HepG2 (cell line): ENCODE data around the gene PIGC. TPM values are rescaled to one million over a fixed set of nuclear protein-coding genes. Genes with fewer than 3 reads are reported as not detected.
A peak's percentile ranks its signal among the peaks of the same experiment; 100 is the strongest.

Source experiments
- ATAC-seq: fragments of 200-7000 bp; cut with Tn5 transposase; 3 replicates; pipeline ENCODE4 v1.9.1; 2020; ENCODE audit warnings: mild to moderate bottlenecking, moderate library complexity
- BruUV-seq: library from RNA; stranded (reverse); fragments of 400-500 nt; replicated peaks from 2 replicates; lab custom pipeline; 2021; lab: Mats Ljungman, UMichigan
- CTCF ChIA-PET: fragments of 300-600 bp; formaldehyde crosslinking; extraction: SDS; loops from one replicate; lab custom pipeline; 2021; ENCODE audit warnings: low total read pairs, inconsistent platforms, low intra/inter-chr PET ratio; lab: Yijun Ruan, JAX
- POLR2A ChIA-PET: fragments of 350-600 bp; sonication (Branson Sonifier 250); formaldehyde crosslinking; loops from one replicate; lab custom pipeline; 2020; ENCODE audit warnings: antibody characterized with exemption, inconsistent platforms; lab: Yijun Ruan, JAX
- DNase-seq: peaks from one replicate; pipeline ENCODE4 v3.0.0-alpha.2; 2015; ENCODE audit warnings: low spot score
- FAIRE-seq: peaks from 3 replicates; lab custom pipeline; 2011; peaks lifted over from hg19 to GRCh38; lab: Jason Lieb, UNC
- H2AFZ ChIP-seq: one replicate; pipeline ENCODE4 v1.6.1; 2011; ENCODE audit warnings: low read length, inconsistent platforms
- H3K27ac ChIP-seq: fragments of 300-600 bp; 3 replicates; pipeline ENCODE4 v1.8.0; 2011; ENCODE audit warnings: mixed run types, mild to moderate bottlenecking, mixed read lengths, low read length, inconsistent platforms; ENCODE audit not compliant: insufficient read depth; ENCODE audit errors: extremely low read length
- H3K27me3 ChIP-seq, 2 experiments: fragments of 200-600 bp in 1 of 2; 2 replicates in 1 of 2; 3 replicates in 1 of 2; pipeline versions ENCODE4 v1.6.0 to v1.8.0; 2011; ENCODE audit warnings: low read length in 2 of 2, mild to moderate bottlenecking in 2 of 2, moderate library complexity in 2 of 2, inconsistent platforms in 1 of 2; ENCODE audit not compliant: insufficient read depth in 2 of 2, control insufficient read depth in 1 of 2
- H3K36me3 ChIP-seq, 2 experiments: fragments of 200-600 bp in 1 of 2; replicated peaks in 1 of 2; 2 replicates in 1 of 2; 3 replicates in 1 of 2; pipeline versions ENCODE4 v1.5.1 to v1.8.0; 2011; ENCODE audit warnings: low read length in 2 of 2, inconsistent platforms in 1 of 2; ENCODE audit not compliant: insufficient read depth in 2 of 2, control insufficient read depth in 1 of 2
- H3K4me1 ChIP-seq: 2 replicates; pipeline ENCODE4 v1.5.1; 2012; ENCODE audit warnings: low read length, inconsistent platforms; ENCODE audit not compliant: insufficient read depth
- H3K4me2 ChIP-seq: 2 replicates; pipeline ENCODE4 v1.6.0; 2011; ENCODE audit warnings: low read depth, low read length, inconsistent platforms
- H3K4me3 ChIP-seq, 3 experiments: fragments of 200-600 bp in 1 of 3; sonication (generic), shearing (Covaris generic) in 1 of 3; replicated peaks in 1 of 3; 2 replicates each; pipeline ENCODE4 v1.5.1; 2011 to 2016; ENCODE audit warnings: low read length in 3 of 3, inconsistent platforms in 2 of 3, low read depth in 2 of 3, mild to moderate bottlenecking in 2 of 3, control low read depth in 1 of 3, mixed read lengths in 1 of 3; ENCODE audit not compliant: insufficient read depth in 1 of 3
- H3K79me2 ChIP-seq: one replicate; pipeline ENCODE4 v1.6.1; 2011; ENCODE audit warnings: low read length, inconsistent platforms; ENCODE audit not compliant: insufficient read depth
- H3K9ac ChIP-seq: 2 replicates; pipeline ENCODE4 v1.6.0; 2011; ENCODE audit warnings: mild to moderate bottlenecking, low read depth, low read length, inconsistent platforms; ENCODE audit not compliant: insufficient read depth
- H3K9me3 ChIP-seq: 2 replicates; pipeline ENCODE4 v1.5.1; 2012; ENCODE audit warnings: mild to moderate bottlenecking, low read length
- H4K20me1 ChIP-seq: 2 replicates; pipeline ENCODE4 v1.6.0; 2011; ENCODE audit warnings: inconsistent platforms, mild to moderate bottlenecking, low read length, moderate library complexity; ENCODE audit not compliant: insufficient read depth
- BHLHE40 ChIP-seq: IDR thresholded peaks from 2 replicates; pipeline ENCODE4 v1.6.1; 2011; ENCODE audit warnings: low read length, improper control_type of control experiment
- CREM ChIP-seq, 2 experiments: sonication (generic) in 1 of 2; formaldehyde crosslinking in 1 of 2; IDR thresholded peaks; 2 replicates each; pipeline versions ENCODE4 v1.4.0 to v1.6.1; 2016 to 2020; ENCODE audit warnings: antibody characterized with exemption in 1 of 2, mild to moderate bottlenecking in 1 of 2, missing genetic modification reagents in 1 of 2
- FOXA3 ChIP-seq: IDR thresholded peaks from 2 replicates; pipeline ENCODE4 v1.6.1; 2016; ENCODE audit warnings: missing genetic modification reagents, missing compliant biosample characterization
- GATA4 ChIP-seq: sonication (generic); IDR thresholded peaks from 2 replicates; pipeline ENCODE4 v1.6.1; 2016; ENCODE audit warnings: antibody characterized with exemption, low read depth, borderline replicate concordance
- MAFF ChIP-seq: IDR thresholded peaks from 2 replicates; pipeline ENCODE4 v1.6.1; 2011; ENCODE audit warnings: low read depth, low read length, improper control_type of control experiment
- MIXL1 ChIP-seq: IDR thresholded peaks from 2 replicates; pipeline ENCODE4 v1.6.1; 2016
- MTA1 ChIP-seq: sonication (generic); formaldehyde crosslinking; IDR thresholded peaks from 2 replicates; pipeline ENCODE4 v1.4.0; 2020; ENCODE audit warnings: missing genetic modification reagents, mild to moderate bottlenecking, borderline replicate concordance
- SAP130 ChIP-seq: IDR thresholded peaks from 2 replicates; pipeline ENCODE4 v1.6.1; 2016; ENCODE audit warnings: low read depth
- STAG1 ChIP-seq: sonication (generic); formaldehyde crosslinking; IDR thresholded peaks from 2 replicates; pipeline ENCODE4 v1.4.0; 2020; ENCODE audit warnings: missing genetic modification reagents
- TARDBP ChIP-seq: sonication (generic); formaldehyde crosslinking; IDR thresholded peaks from 2 replicates; pipeline ENCODE4 v1.8.0; 2022; ENCODE audit warnings: mild to moderate bottlenecking, missing genetic modification reagents
- THAP8 ChIP-seq: sonication (generic); formaldehyde crosslinking; IDR thresholded peaks from 2 replicates; pipeline ENCODE4 v1.5.1; 2020; ENCODE audit warnings: missing genetic modification reagents, mild to moderate bottlenecking, borderline replicate concordance
- XBP1 ChIP-seq: sonication (generic); formaldehyde crosslinking; IDR thresholded peaks from 2 replicates; pipeline ENCODE4 v1.5.0; 2020; ENCODE audit warnings: missing genetic modification reagents
- ZFP90 ChIP-seq: sonication (generic); formaldehyde crosslinking; IDR thresholded peaks from 2 replicates; pipeline ENCODE4 v1.8.0; 2022; ENCODE audit warnings: missing genetic modification reagents, mild to moderate bottlenecking, inconsistent platforms, borderline replicate concordance
- ZNF3 ChIP-seq: IDR thresholded peaks from 2 replicates; pipeline ENCODE4 v1.7.0; 2017; ENCODE audit warnings: inconsistent platforms
- ZNF317 ChIP-seq: sonication (generic); formaldehyde crosslinking; IDR thresholded peaks from 2 replicates; pipeline ENCODE4 v1.5.0; 2020; ENCODE audit warnings: mild to moderate bottlenecking, missing genetic modification reagents
- ZNF431 ChIP-seq: sonication (generic); formaldehyde crosslinking; IDR thresholded peaks from 2 replicates; pipeline ENCODE4 v1.9.0; 2022; ENCODE audit warnings: missing genetic modification reagents, low read depth, mild to moderate bottlenecking, borderline replicate concordance
- ZNF644 ChIP-seq: IDR thresholded peaks from 2 replicates; pipeline ENCODE4 v1.6.1; 2016; ENCODE audit warnings: low read depth
- WGBS: methylation state at CpG from one replicate; pipeline ENCODE4 v1.1.6; 2017; ENCODE audit warnings: low lambda C conversion rate; 5-methylcytosine and 5-hydroxymethylcytosine counted together
- in situ Hi-C: cut with HindIII; loops from 2 replicates; pipeline ENCODE4 v1.10.0; 2017; ENCODE audit warnings: low pct_unique_long_range_greater_than_20kb; ENCODE audit not compliant: extremely low pct_ligation_motif_present
- intact Hi-C: fragments of 100-400 bp; cut with micrococcal nuclease; formaldehyde crosslinking; loops from one replicate; pipeline ENCODE4 v1.10.0; 2022; ENCODE audit not compliant: unreplicated experiment
- polyA plus RNA-seq, 8 experiments: library from polyadenylated mRNA; depleted of rRNA in 3 of 8; stranded (reverse) in 7 of 8; unstranded in 1 of 8; fragments of >200 nt; fragmentation: Illumina TruSeq in 4 of 8; extraction: Trizol in 4 of 8; gene quantifications; 2 replicates each; pipeline versions ENCODE4 v1.2.1 to v1.2.3, GENCODE V29; 2011 to 2016; ENCODE audit warnings: low read depth in 4 of 8, missing spikeins in 1 of 8, mixed read lengths in 1 of 8; ENCODE audit not compliant: insufficient read depth in 1 of 8
- total RNA-seq, 5 experiments: library from RNA; depleted of rRNA; stranded (reverse); fragments of >200 nt; fragmentation: Illumina TruSeq; extraction: Trizol; gene quantifications; 2 replicates each; pipeline ENCODE4 v1.2.3, GENCODE V29; 2016; ENCODE audit warnings: low read depth in 1 of 5
- TF ChIP-seq, protein P1 (sequence below): IDR thresholded peaks from 2 replicates; pipeline ENCODE4 v1.4.0; 2020; ENCODE audit warnings: mild to moderate bottlenecking, missing genetic modification reagents
- TF ChIP-seq, protein P2 (sequence below): IDR thresholded peaks from 2 replicates; pipeline ENCODE4 v1.6.1; 2016; ENCODE audit warnings: low read depth

PIGC gene
- total and polyA plus RNA-seq, 2 of the 13 experiments (the other 11 are each of a cell fraction or from before 2014, with no cell fraction given), result 26.7 to 29.5 TPM

DNA sequence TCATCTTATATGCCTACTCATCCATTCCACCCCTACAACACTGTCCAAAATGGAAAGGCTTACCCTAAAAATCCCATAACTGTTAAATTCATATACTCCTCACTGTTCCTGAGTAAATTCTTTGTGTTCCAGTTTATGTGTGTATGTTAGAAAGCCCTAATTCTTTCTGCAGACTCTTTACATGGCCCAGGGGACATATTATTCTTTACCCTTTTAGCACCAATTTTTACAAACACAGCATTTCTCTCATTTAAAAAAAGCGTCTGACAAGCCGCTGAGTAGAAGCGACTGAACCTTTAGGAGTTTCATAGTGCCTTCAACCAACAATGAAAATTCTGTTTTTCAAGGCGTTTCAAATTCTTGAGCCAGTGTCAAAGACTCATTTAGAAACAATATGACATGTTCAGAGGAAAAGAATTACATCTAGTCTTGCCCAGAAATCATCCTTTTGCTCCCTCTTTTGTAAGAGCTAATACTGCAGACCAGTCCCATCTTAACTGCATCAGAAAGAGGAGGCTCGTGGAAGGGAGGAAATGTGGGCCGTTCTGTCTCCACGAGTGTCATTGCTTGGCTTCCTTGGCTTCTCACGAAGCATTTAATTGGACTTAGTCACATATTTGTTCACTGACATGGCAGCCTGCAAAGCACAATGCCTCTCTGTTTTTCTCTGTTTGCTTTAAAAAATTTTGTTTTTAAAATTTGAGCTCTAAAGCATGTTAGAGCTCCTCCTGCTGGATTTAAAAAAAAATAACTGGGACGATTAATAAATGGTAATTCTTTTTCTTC lies 44.7 kb downstream of the PIGC start:
- in situ Hi-C loops, result loop anchor here (10.0 kb wide), 1 partner anchor 394 kb away; no protein-coding TSS in a partner anchor
- no peaks in the 10 kb centered on the region for H3K79me2 ChIP-seq
- no peak overlapping the region for H3K4me3 ChIP-seq
- intact Hi-C loops, result loop anchor here (1.0 to 5.0 kb wide), 5 partner anchors 132 to 598 kb away; no protein-coding TSS in a partner anchor
- 41% methylated on average over 9 of the region's 9 CpGs for WGBS
- ATAC-seq (peak; percentile 82), FAIRE-seq (peak; percentile 62), DNase-seq (peak; percentile 78)
- peak overlapping the region; percentile 39 for H2AFZ ChIP-seq
- H3K27me3 ChIP-seq, result no peaks in the 10 kb centered on the region; a peak in 1 of 5 replicates
- peak overlapping the region; percentile 61 for H3K4me2 ChIP-seq
- CTCF ChIA-PET, result interaction anchor here (1.1 to 2.4 kb wide), 5 partner anchors 264 to 414 kb away, joined by 3 to 14 read pairs (median 7); no protein-coding TSS in a partner anchor
- BruUV-seq, result no TSS peak
- no peaks in the 10 kb centered on the region for H3K9me3 ChIP-seq
- no peak overlapping the region for H3K27ac ChIP-seq
- no peaks in the 10 kb centered on the region for H3K36me3 ChIP-seq
- H4K20me1 ChIP-seq, result no peaks in the 10 kb centered on the region
- H3K4me1 ChIP-seq, result peaks cover 21% of the 10 kb centered on the region
- POLR2A ChIA-PET, result no interaction called here
- no peak overlapping the region for H3K9ac ChIP-seq
- TF ChIP-seq MAFF (0 out of 2 replicates have a peak, but pooled peaks have one; percentile 1), ZNF317 (CRISPR knock-in tag) (no peak), ZNF431 (CRISPR knock-in tag) (no peak), THAP8 (CRISPR knock-in tag) (no peak), ZNF644 (CRISPR knock-in tag) (peak; percentile 96), ZFP90 (CRISPR knock-in tag) (no peak), GATA4 (no peak), MTA1 (no peak), SAP130 (CRISPR knock-in tag) (peak; percentile 23; the same call in 1 of the 2 replicates), ZNF3 (CRISPR knock-in tag) (no peak), STAG1 (CRISPR knock-in tag) (peak; percentile 73), FOXA3 (CRISPR knock-in tag) (peak; percentile 37; the same call in 1 of the 2 replicates), MIXL1 (CRISPR knock-in tag) (peak; percentile 17; the same call in 1 of the 2 replicates), XBP1 (CRISPR knock-in tag) (no peak), TARDBP (CRISPR knock-in tag) (0 out of 2 replicates have a peak, but pooled peaks have one; percentile 26), BHLHE40 (no peak), CREM (IDR thresholded peaks at IDR 0.05) (no peak), CREM (CRISPR knock-in tag; IDR thresholded peaks at IDR 0.05) (no peak)
- TF ChIP-seq, protein P1, sequence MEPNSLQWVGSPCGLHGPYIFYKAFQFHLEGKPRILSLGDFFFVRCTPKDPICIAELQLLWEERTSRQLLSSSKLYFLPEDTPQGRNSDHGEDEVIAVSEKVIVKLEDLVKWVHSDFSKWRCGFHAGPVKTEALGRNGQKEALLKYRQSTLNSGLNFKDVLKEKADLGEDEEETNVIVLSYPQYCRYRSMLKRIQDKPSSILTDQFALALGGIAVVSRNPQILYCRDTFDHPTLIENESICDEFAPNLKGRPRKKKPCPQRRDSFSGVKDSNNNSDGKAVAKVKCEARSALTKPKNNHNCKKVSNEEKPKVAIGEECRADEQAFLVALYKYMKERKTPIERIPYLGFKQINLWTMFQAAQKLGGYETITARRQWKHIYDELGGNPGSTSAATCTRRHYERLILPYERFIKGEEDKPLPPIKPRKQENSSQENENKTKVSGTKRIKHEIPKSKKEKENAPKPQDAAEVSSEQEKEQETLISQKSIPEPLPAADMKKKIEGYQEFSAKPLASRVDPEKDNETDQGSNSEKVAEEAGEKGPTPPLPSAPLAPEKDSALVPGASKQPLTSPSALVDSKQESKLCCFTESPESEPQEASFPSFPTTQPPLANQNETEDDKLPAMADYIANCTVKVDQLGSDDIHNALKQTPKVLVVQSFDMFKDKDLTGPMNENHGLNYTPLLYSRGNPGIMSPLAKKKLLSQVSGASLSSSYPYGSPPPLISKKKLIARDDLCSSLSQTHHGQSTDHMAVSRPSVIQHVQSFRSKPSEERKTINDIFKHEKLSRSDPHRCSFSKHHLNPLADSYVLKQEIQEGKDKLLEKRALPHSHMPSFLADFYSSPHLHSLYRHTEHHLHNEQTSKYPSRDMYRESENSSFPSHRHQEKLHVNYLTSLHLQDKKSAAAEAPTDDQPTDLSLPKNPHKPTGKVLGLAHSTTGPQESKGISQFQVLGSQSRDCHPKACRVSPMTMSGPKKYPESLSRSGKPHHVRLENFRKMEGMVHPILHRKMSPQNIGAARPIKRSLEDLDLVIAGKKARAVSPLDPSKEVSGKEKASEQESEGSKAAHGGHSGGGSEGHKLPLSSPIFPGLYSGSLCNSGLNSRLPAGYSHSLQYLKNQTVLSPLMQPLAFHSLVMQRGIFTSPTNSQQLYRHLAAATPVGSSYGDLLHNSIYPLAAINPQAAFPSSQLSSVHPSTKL (CRISPR knock-in tag), result peak; percentile 69
- TF ChIP-seq, protein P2, sequence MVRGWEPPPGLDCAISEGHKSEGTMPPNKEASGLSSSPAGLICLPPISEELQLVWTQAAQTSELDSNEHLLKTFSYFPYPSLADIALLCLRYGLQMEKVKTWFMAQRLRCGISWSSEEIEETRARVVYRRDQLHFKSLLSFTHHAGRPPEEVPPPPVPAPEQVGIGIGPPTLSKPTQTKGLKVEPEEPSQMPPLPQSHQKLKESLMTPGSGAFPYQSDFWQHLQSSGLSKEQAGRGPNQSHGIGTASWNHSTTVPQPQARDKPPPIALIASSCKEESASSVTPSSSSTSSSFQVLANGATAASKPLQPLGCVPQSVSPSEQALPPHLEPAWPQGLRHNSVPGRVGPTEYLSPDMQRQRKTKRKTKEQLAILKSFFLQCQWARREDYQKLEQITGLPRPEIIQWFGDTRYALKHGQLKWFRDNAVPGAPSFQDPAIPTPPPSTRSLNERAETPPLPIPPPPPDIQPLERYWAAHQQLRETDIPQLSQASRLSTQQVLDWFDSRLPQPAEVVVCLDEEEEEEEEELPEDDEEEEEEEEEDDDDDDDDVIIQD (CRISPR knock-in tag), result peak; percentile 58; the same call in 1 of the 2 replicates
